Measurements from ENCODE around the gene KLHL13. TPM values are rescaled to one million over a fixed set of nuclear protein-coding genes. Genes with fewer than 3 reads are reported as not detected.

KLHL13 gene
- total and polyA plus RNA-seq, 5 experiments from 2014 or later, result 1.1 to 2.9 (median 2.6) TPM

DNA sequence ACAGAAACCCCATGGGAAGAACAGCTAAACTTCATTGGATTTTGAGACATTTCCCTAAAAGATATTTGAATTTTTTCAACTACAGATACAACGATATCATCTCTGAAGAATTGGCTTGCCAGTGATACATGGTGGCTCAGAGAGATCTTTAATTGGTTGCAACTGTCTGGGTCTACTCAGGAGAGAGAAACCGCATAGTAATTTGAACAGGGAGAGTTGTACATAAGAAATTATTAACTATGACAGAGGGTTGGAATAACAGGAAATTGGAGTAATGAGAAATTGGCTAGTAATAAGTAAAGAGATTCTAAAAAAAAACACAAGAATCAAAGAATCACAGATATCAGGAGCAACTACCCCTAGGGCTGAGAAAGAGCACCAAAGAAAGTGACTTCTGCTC, 118.4 kb downstream of the KLHL13 start:
- DNase-seq, result no peak
- H3K27ac Mint-ChIP-seq, result no peak overlapping the region
- no peaks in the 10 kb centered on the region for H3K27me3 Mint-ChIP-seq
- no peak for ATAC-seq
- H3K4me3 Mint-ChIP-seq, result no peak overlapping the region
- peaks cover 0 to 5% (median 0%) of the 10 kb centered on the region in 9 donors for H3K9me3 Mint-ChIP-seq
- POLR2A ChIA-PET, result no interaction called here
- peaks cover 0 to 2% (median 0%) of the 10 kb centered on the region in 3 donors for H3K36me3 Mint-ChIP-seq
- H3K4me1 Mint-ChIP-seq, result no peaks in the 10 kb centered on the region

GRCh38 chrX:117996918-117997480, 119.6 kb downstream of the KLHL13 start:
- Mint-ChIP-seq H3K27me3 (no peaks in the 10 kb centered on the region), H3K27ac (no peak overlapping the region), H3K4me1 (no peaks in the 10 kb centered on the region), H3K9me3 (peaks cover 0 to 4% (median 0%) of the 10 kb centered on the region in 9 donors), H3K36me3 (no peaks in the 10 kb centered on the region), H3K4me3 (no peak overlapping the region)
- no peak for DNase-seq
- POLR2A ChIA-PET, result no interaction called here
- ATAC-seq, result no peak

DNA sequence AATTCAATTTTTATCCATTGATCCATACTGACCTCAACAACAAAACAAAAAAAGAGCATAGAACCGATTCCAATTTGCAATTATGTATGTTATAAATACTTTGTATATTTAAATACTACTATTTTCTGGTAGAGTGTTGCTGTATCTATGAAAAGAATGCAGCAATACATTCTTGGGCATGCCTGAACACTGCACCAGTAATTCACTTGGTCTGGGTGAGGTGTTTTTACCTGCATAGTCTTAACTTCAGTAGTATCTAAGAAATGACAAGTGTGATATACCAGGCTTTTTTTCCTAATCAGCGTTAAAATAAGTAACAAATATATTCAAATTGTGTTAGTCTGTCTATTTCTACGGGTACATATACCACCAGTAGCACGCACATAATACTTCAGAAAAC, 120.2 kb downstream of the KLHL13 start:
- H3K4me3 Mint-ChIP-seq, result no peak overlapping the region
- POLR2A ChIA-PET, result no interaction called here
- DNase-seq, result no peak
- no peaks in the 10 kb centered on the region for H3K4me1 Mint-ChIP-seq
- H3K9me3 Mint-ChIP-seq, result peaks cover 0 to 2% (median 0%) of the 10 kb centered on the region in 9 donors
- ATAC-seq, result no peak
- H3K27ac Mint-ChIP-seq, result no peak overlapping the region
- no peaks in the 10 kb centered on the region for H3K36me3 Mint-ChIP-seq
- no peaks in the 10 kb centered on the region for H3K27me3 Mint-ChIP-seq

- H3K4me3 Mint-ChIP-seq, result no peak overlapping the region
- no peaks in the 10 kb centered on the region for H3K4me1 Mint-ChIP-seq
- H3K27me3 Mint-ChIP-seq, result no peaks in the 10 kb centered on the region
- H3K27ac Mint-ChIP-seq, result no peak overlapping the region
- H3K9me3 Mint-ChIP-seq, result peaks cover 0 to 2% (median 0%) of the 10 kb centered on the region in 9 donors
- no peaks in the 10 kb centered on the region for H3K36me3 Mint-ChIP-seq
- ATAC-seq (no peak), DNase-seq (no peak)
- POLR2A ChIA-PET, result no interaction called here
Measured at GRCh38 chrX:117995378-117995777, 121.2 kb downstream of the KLHL13 start.

- H3K4me1 Mint-ChIP-seq, result no peaks in the 10 kb centered on the region
- H3K27ac Mint-ChIP-seq, result no peak overlapping the region
- POLR2A ChIA-PET, result no interaction called here
- H3K4me3 Mint-ChIP-seq, result no peak overlapping the region
- ATAC-seq (no peak), DNase-seq (no peak)
- H3K9me3 Mint-ChIP-seq, result no peaks in the 10 kb centered on the region
- H3K36me3 Mint-ChIP-seq, result no peaks in the 10 kb centered on the region
- no peaks in the 10 kb centered on the region for H3K27me3 Mint-ChIP-seq
Measured at GRCh38 chrX:117992192-117992723, 124.4 kb downstream of the KLHL13 start.

DNA sequence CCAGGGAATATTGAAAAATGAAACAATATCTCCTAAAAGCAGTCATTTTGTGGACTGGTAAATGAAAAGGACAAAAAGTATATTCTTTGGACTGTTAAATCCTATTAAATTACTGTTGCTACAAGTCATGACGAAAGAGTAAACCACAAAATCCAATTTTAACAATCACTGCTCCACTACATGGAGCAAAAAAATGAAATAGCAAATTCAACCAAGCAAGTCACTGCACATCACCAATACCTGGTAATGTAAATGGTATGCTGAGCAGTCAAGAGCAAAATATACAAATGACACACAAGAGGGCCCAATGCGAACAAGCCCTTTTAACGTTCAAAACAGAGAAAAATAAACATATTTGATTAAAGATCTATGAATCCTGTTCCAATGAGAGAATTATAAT, 126.2 kb downstream of the KLHL13 start:
- no peak for ATAC-seq
- H3K4me1 Mint-ChIP-seq, result no peaks in the 10 kb centered on the region
- POLR2A ChIA-PET, result no interaction called here
- no peak overlapping the region for H3K4me3 Mint-ChIP-seq
- H3K36me3 Mint-ChIP-seq, result no peaks in the 10 kb centered on the region
- no peak overlapping the region for H3K27ac Mint-ChIP-seq
- peaks cover 0 to 4% (median 0%) of the 10 kb centered on the region in 5 donors for H3K27me3 Mint-ChIP-seq
- no peaks in the 10 kb centered on the region for H3K9me3 Mint-ChIP-seq
- DNase-seq, result no peak

GRCh38 chrX:117989512-117989911, 127.1 kb downstream of the KLHL13 start:
- DNase-seq (no peak), ATAC-seq (no peak)
- H3K4me1 Mint-ChIP-seq, result no peaks in the 10 kb centered on the region
- H3K27me3 Mint-ChIP-seq, result peaks cover 0 to 4% (median 0%) of the 10 kb centered on the region in 5 donors
- POLR2A ChIA-PET, result no interaction called here
- no peak overlapping the region for H3K27ac Mint-ChIP-seq
- H3K4me3 Mint-ChIP-seq, result no peak overlapping the region
- no peaks in the 10 kb centered on the region for H3K36me3 Mint-ChIP-seq
- H3K9me3 Mint-ChIP-seq, result no peaks in the 10 kb centered on the region

GRCh38 chrX:117987373-117987772, 129.2 kb downstream of the KLHL13 start:
- H3K27me3 Mint-ChIP-seq, result peaks cover 0 to 4% (median 0%) of the 10 kb centered on the region in 5 donors
- ATAC-seq, result no peak
- H3K4me3 Mint-ChIP-seq, result no peak overlapping the region
- H3K27ac Mint-ChIP-seq, result no peak overlapping the region
- DNase-seq, result no peak
- POLR2A ChIA-PET, result no interaction called here
- H3K36me3 Mint-ChIP-seq, result no peaks in the 10 kb centered on the region
- H3K4me1 Mint-ChIP-seq, result no peaks in the 10 kb centered on the region
- no peaks in the 10 kb centered on the region for H3K9me3 Mint-ChIP-seq

- Mint-ChIP-seq H3K4me1 (no peaks in the 10 kb centered on the region), H3K36me3 (no peaks in the 10 kb centered on the region), H3K27me3 (peaks cover 0 to 4% (median 0%) of the 10 kb centered on the region in 5 donors), H3K4me3 (no peak overlapping the region), H3K9me3 (no peaks in the 10 kb centered on the region), H3K27ac (no peak overlapping the region)
- POLR2A ChIA-PET, result no interaction called here
- no peak for DNase-seq
- ATAC-seq, result no peak
Measured at GRCh38 chrX:117985241-117985640, 131.4 kb downstream of the KLHL13 start.

GRCh38 chrX:117982694-117983392, 133.8 kb downstream of the KLHL13 start:
- Mint-ChIP-seq H3K9me3 (no peaks in the 10 kb centered on the region), H3K27ac (no peak overlapping the region)
- POLR2A ChIA-PET, result no interaction called here

GRCh38 chrX:117978402-117978801, 138.2 kb downstream of the KLHL13 start:
- no peaks in the 10 kb centered on the region for H3K36me3 Mint-ChIP-seq
- no peak overlapping the region for H3K4me3 Mint-ChIP-seq
- DNase-seq (no peak), ATAC-seq (no peak)
- no peaks in the 10 kb centered on the region for H3K27me3 Mint-ChIP-seq
- POLR2A ChIA-PET, result no interaction called here
- no peak overlapping the region for H3K27ac Mint-ChIP-seq
- peaks cover 0 to 2% (median 0%) of the 10 kb centered on the region in 9 donors for H3K9me3 Mint-ChIP-seq
- H3K4me1 Mint-ChIP-seq, result no peaks in the 10 kb centered on the region

More at GRCh38 chrX:117982694-117983392, 133.8 kb downstream of the KLHL13 start:
- DNase-seq (no peak), ATAC-seq (no peak)
- no peak overlapping the region for H3K4me3 Mint-ChIP-seq
- no peaks in the 10 kb centered on the region for H3K36me3 Mint-ChIP-seq
- H3K27me3 Mint-ChIP-seq, result peaks cover 0 to 4% (median 0%) of the 10 kb centered on the region in 5 donors
- no peaks in the 10 kb centered on the region for H3K4me1 Mint-ChIP-seq

DNA sequence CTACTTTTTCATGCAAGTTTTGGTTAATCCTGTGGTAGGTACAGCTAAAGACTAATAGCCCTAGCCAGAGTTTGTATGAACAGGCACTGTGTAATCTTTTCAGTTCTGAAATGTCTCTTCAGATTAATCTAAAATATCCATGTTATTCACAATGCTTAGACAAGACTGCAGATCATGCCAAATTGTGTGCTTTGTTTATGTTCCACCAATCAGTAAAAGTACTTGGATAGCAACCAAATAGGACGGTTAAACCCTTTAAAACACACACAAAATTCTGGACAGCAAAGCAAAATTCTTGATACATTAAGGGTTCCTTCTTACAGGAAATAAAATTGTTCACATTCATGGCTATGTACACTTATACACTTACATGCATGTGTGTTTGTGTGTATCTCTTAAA, 139.1 kb downstream of the KLHL13 start:
- H3K4me3 Mint-ChIP-seq, result no peak overlapping the region
- ATAC-seq, result no peak
- no peaks in the 10 kb centered on the region for H3K4me1 Mint-ChIP-seq
- DNase-seq, result no peak
- H3K36me3 Mint-ChIP-seq, result no peaks in the 10 kb centered on the region
- H3K27ac Mint-ChIP-seq, result no peak overlapping the region
- no peaks in the 10 kb centered on the region for H3K27me3 Mint-ChIP-seq
- H3K9me3 Mint-ChIP-seq, result peaks cover 0 to 4% (median 0%) of the 10 kb centered on the region in 9 donors
- POLR2A ChIA-PET, result no interaction called here

GRCh38 chrX:117973110-117973807, 143.4 kb downstream of the KLHL13 start:
- peaks cover 0 to 4% (median 0%) of the 10 kb centered on the region in 9 donors for H3K9me3 Mint-ChIP-seq
- no peaks in the 10 kb centered on the region for H3K4me1 Mint-ChIP-seq
- POLR2A ChIA-PET, result no interaction called here
- no peaks in the 10 kb centered on the region for H3K36me3 Mint-ChIP-seq
- H3K27me3 Mint-ChIP-seq, result no peaks in the 10 kb centered on the region
- DNase-seq (no peak), ATAC-seq (no peak)
- no peak overlapping the region for H3K4me3 Mint-ChIP-seq
- H3K27ac Mint-ChIP-seq, result no peak overlapping the region
